ENCODE results near the gene CDHR2. TPM values are rescaled to one million over a fixed set of nuclear protein-coding genes. Genes with fewer than 3 reads are reported as not detected.
A peak's percentile ranks its signal among the peaks of the same experiment; 100 is the strongest.
"Not testable (repeated sequence)": the region's sequence is repeated elsewhere in the genome, so short reads cannot be mapped to it uniquely, and the experiment has no call there.

The CDHR2 gene
- total RNA-seq, 1 donor: under 0.01 TPM

DNA sequence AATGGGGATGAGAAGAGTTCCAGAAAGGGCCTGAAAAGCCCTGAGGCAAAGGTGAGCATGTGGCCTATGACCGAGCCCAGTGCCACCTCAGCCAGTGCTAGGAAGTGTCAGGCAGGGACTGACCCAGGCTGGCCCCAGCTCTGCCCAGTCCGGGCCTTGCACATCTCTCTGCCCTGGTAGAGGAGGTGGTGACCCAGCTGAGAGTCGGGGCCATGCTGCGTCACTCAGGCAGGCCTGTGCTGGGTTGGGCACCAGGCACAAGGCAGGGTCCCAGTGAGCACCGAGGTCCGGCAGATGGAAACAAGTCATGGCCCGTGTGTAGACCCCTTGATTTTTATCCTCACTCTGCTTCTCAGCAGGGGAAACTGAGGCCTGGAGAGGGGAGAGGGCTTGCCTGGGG lies 729 bp downstream of the CDHR2 start:
- H3K9me3 ChIP-seq (ENCODE audit: low read depth, low read length): no peaks in the 10 kb centered on the region
- peak; percentile 36 for DNase-seq (ENCODE audit: insufficient read length, low spot score, missing footprints)
- H3K4me3 ChIP-seq (ENCODE audit: insufficient read depth, low read length): no peak overlapping the region
- H3K36me3 ChIP-seq (ENCODE audit: insufficient read depth, low read length): no peaks in the 10 kb centered on the region
- H4K20me1 ChIP-seq (ENCODE audit: insufficient read depth, low read length): no peaks in the 10 kb centered on the region
- no peaks in the 10 kb centered on the region for H3K79me2 ChIP-seq (ENCODE audit: insufficient read depth, low read length)
- TF ChIP-seq, protein P1, sequence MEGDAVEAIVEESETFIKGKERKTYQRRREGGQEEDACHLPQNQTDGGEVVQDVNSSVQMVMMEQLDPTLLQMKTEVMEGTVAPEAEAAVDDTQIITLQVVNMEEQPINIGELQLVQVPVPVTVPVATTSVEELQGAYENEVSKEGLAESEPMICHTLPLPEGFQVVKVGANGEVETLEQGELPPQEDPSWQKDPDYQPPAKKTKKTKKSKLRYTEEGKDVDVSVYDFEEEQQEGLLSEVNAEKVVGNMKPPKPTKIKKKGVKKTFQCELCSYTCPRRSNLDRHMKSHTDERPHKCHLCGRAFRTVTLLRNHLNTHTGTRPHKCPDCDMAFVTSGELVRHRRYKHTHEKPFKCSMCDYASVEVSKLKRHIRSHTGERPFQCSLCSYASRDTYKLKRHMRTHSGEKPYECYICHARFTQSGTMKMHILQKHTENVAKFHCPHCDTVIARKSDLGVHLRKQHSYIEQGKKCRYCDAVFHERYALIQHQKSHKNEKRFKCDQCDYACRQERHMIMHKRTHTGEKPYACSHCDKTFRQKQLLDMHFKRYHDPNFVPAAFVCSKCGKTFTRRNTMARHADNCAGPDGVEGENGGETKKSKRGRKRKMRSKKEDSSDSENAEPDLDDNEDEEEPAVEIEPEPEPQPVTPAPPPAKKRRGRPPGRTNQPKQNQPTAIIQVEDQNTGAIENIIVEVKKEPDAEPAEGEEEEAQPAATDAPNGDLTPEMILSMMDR (IDR thresholded peaks at IDR 0.05; ENCODE audit: extremely low read depth, low read depth, low read length): no peak
- H2AFZ ChIP-seq (ENCODE audit: low read length): no peak overlapping the region
- no peak overlapping the region for H3K27ac ChIP-seq (ENCODE audit: low read depth, low read length)
- no peaks in the 10 kb centered on the region for H3K27me3 ChIP-seq (ENCODE audit: insufficient read depth, low read length)
- no peak overlapping the region for H3K4me2 ChIP-seq (ENCODE audit: insufficient read depth, low read length)
- no peaks in the 10 kb centered on the region for H3K4me1 ChIP-seq (ENCODE audit: insufficient read depth, low read length)

DNA sequence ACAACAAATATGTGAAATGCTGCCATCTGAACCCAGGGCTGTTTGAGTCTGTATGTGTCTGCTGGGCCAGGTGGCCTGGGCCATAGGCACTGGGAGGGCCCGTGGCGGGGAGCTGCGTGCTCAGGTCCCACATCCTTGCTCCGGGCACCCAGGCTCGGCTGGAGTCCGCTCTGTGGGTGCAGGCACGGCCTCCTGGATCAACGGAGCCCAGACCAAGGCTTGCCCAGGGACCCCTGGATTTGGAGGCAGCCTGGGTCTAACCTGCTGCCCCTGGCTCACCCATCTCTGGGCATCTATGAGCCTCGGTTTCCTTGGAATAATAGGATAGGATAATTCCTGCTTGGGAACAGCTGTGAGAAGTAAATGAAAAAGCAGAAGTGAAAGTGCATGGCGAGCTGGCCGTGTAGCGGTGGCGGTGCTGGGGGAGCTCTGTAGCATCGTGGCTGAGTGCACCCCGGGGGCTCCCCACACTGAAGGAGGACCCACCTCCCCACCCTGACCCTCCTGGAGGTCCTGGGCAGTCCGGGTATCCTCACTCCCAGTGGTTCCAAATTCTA lies 1.2 kb downstream of the CDHR2 start:
- no peak overlapping the region for H2AFZ ChIP-seq (ENCODE audit: low read length)
- peak overlapping the region; percentile 28 for H3K4me3 ChIP-seq (ENCODE audit: insufficient read depth, low read length)
- no peaks in the 10 kb centered on the region for H3K79me2 ChIP-seq (ENCODE audit: insufficient read depth, low read length)
- H3K4me2 ChIP-seq (ENCODE audit: insufficient read depth, low read length): peak overlapping the region; percentile 28
- DNase-seq (ENCODE audit: insufficient read length, low spot score, missing footprints): peak; percentile 62
- TF ChIP-seq, protein P1 (IDR thresholded peaks at IDR 0.05; ENCODE audit: extremely low read depth, low read depth, low read length): no peak
- no peaks in the 10 kb centered on the region for H3K4me1 ChIP-seq (ENCODE audit: insufficient read depth, low read length)
- no peak overlapping the region for H3K27ac ChIP-seq (ENCODE audit: low read depth, low read length)
- H4K20me1 ChIP-seq (ENCODE audit: insufficient read depth, low read length): no peaks in the 10 kb centered on the region
- H3K27me3 ChIP-seq (ENCODE audit: insufficient read depth, low read length): no peaks in the 10 kb centered on the region
- no peaks in the 10 kb centered on the region for H3K36me3 ChIP-seq (ENCODE audit: insufficient read depth, low read length)
- no peaks in the 10 kb centered on the region for H3K9me3 ChIP-seq (ENCODE audit: low read depth, low read length)

DNA sequence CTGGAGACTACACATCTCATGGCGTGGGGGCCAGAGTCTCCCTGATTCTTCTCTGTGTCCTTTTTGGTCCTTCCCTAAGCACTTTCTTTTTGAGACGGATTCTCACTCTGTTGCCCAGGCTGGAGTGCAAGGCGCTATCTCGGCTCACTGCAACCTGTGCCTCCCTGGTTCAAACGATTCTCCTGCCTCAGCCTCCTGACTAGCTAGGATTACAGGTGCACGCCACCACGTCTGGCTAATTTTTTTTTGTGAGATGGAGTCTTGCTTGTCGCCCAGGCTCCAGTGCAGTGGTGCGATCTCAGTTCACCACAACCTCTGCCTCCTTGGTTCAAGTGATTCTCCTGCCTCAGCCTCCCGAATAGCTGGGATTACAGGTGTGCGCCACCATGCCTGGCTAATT lies 1.8 kb downstream of the CDHR2 start:
- not testable (repeated sequence) for DNase-seq (ENCODE audit: insufficient read length, low spot score, missing footprints); H3K4me3 ChIP-seq (ENCODE audit: insufficient read depth, low read length); H3K36me3 ChIP-seq (ENCODE audit: insufficient read depth, low read length); H3K79me2 ChIP-seq (ENCODE audit: insufficient read depth, low read length); H3K27me3 ChIP-seq (ENCODE audit: insufficient read depth, low read length); H3K4me2 ChIP-seq (ENCODE audit: insufficient read depth, low read length); H3K9me3 ChIP-seq (ENCODE audit: low read depth, low read length); H4K20me1 ChIP-seq (ENCODE audit: insufficient read depth, low read length); H3K27ac ChIP-seq (ENCODE audit: low read depth, low read length); H2AFZ ChIP-seq (ENCODE audit: low read length); H3K4me1 ChIP-seq (ENCODE audit: insufficient read depth, low read length)

DNA sequence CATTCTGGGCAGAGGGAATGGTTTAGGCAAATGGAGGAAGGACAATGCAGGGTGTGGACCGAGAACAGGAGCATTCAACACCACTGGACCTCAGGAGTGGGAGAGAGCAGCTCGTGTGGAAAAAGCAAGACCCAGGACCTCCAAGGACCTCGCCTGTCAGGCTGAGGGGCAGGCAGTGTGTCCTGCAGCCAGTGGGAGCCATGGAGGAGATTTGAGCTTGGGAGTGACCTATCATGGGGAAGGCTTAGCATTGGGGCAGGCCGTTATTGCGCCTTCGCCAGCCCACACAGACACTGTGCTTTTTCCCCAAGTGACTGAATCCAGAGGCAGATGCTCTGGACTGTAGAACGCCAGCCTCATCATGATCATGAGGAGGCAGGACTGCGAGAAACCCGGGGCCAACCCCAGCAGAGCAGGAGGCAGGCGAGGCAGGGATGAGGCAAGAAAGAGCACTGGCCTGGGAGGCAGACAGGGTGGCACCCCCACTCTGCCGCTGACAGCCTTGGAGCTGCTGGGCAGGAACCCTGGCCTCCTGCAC lies 3.3 kb downstream of the CDHR2 start:
- Histone ChIP-seq H3K79me2 (ENCODE audit: insufficient read depth, low read length) (no peaks in the 10 kb centered on the region), H3K4me3 (ENCODE audit: insufficient read depth, low read length) (no peak overlapping the region), H3K4me1 (ENCODE audit: insufficient read depth, low read length) (no peaks in the 10 kb centered on the region), H3K4me2 (ENCODE audit: insufficient read depth, low read length) (no peak overlapping the region), H3K27me3 (ENCODE audit: insufficient read depth, low read length) (no peaks in the 10 kb centered on the region), H3K36me3 (ENCODE audit: insufficient read depth, low read length) (no peaks in the 10 kb centered on the region), H3K9me3 (ENCODE audit: low read depth, low read length) (no peaks in the 10 kb centered on the region), H2AFZ (ENCODE audit: low read length) (no peak overlapping the region), H3K27ac (ENCODE audit: low read depth, low read length) (no peak overlapping the region), H4K20me1 (ENCODE audit: insufficient read depth, low read length) (no peaks in the 10 kb centered on the region)
- TF ChIP-seq, protein P1 (IDR thresholded peaks at IDR 0.05; ENCODE audit: extremely low read depth, low read depth, low read length): no peak
- DNase-seq (ENCODE audit: insufficient read length, low spot score, missing footprints): no peak

Measured in osteoblast (primary cell).